GM21576 (cell line): ENCODE results near the gene NAA80.
"Not testable (repeated sequence)": the region's sequence is repeated elsewhere in the genome, so short reads cannot be mapped to it uniquely, and the experiment has no call there.

Experiments used
- ATAC-seq: cut with Tn5 transposase; IDR thresholded peaks from one replicate; pipeline ENCODE4 v1.9.1; 2021; ENCODE audit warnings: mild to moderate bottlenecking, moderate library complexity; ENCODE audit not compliant: unreplicated experiment

The NAA80 gene

DNA sequence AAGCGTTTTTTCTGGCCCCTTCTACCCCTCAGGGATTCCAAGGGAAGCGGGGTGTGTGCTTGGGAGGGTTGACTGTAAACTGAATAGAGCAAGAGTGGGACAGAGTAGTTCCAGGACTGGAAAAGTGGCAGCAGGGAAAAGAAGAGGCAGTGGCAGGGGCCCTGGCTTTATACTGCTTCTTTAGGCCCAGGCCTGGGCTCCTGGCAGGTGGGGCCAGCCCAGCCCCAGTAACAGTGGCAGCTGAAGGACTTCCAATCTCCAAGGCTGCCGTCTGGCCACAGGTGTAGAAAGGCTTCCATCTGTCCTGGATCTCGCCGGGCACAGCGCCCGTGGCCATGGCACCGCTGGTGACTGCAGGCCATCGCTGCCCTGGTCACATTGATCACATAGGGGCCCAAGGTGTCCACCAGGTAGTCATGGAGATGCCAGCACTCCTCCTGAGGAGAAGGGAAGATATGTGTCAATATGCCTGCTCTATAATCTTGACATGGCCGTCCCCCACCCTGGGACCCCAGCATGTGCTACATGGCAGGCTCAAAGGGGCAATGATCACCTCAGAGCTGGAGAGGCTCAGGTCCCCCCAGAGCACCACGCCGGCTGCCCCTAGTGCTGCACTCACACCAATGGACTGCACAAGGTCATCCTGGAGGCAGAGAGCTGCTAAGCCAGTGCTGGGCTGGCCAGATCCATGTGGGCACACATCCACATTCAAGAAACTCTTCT lies 6.0 kb downstream of the NAA80 start:
- ATAC-seq, result no peak

DNA sequence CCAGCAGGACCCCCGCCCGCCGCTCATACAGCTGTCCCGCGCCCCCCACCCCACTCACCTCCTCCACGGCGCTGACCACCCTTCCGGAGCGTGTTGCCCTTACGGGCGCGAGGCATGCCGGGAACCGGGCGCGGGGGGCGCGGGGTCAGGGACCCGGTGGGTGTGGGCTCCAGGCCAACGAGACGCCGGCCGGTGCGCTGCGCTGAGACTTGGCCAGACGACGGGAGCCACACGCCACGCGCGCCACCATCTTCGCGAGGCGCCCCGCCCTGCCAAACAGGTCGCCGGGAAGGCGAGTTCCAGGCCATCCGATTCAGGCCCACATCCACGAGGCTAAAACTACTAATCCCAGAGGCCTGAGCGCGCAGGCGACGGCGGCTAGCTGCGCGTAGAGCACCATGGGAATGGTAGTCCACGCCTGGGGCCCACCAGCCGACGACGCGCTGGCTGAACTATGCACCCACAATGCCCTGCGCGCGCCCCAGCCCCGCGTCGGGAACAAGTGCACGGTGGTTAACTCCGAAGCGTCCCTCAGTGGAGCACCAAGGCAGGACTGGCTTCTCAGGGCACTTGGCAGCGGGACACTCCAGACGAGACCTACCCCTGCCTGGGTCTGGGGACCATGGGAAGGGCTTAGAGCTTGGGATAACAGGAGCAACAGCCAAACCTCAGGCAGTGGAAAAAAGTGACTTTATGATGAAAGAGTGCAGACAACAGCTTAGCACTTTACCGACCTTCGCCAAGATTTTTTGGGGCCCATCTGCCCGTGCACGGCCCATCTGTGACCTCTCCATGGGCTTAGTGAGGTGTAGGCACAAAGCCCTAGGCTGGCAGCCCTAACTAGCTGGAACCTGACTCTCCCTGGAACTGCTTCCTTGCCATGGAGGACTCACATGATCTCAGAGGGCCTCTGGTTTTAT lies 6.8 kb downstream of the NAA80 start, which contains the start of gene IFRD2:
IFRD2 (minus strand) TSS at position 271 of the 920 bp plus-strand sequence; CDS start at position 116, 155 bp downstream.
- peak; percentile 92 for ATAC-seq

DNA sequence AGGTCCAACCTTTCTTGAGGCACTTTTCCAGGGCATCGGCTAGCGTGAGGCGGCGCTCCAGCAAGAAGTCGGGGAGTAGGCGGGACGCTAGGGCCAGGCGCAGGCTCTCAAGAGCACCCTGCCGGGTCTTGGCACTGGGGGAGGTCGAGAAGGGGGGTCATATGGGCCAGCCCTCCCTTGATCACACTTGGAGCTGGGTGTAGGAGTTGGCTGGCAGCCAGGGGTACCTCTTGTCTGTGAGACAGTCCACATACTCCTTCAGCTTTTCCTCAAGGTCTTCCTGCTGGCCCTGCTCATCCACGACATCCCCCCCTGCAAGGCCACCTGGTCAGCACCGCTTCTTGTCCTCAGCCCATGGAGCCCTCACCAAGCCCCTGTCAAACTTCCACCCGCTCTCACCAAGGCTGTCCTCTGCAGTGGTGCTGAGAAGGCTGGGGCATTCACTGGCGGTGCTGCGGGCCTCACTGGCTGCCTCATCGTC lies 9.0 kb downstream of the NAA80 start:
- no peak for ATAC-seq

DNA sequence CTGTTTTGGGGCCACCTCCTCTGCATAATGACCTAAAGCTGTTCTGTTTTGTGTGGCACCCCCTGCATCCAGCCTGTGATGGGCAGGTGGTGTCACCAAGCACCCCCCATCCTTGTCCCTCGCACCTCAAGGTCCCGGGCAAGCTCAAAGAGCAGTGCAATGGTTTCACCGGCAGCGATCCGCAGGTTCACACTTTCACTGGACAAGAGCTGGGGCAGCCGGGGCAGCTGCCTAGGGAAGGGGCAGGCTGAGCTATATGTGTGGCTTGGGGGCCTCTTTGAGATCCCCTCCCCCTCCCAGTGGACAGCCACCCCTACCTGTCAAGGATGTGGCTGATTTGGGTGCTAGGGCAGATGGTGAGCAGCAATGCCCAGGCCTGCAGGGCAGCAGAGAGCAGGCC lies 10.1 kb downstream of the NAA80 start:
- ATAC-seq, result no peak

DNA sequence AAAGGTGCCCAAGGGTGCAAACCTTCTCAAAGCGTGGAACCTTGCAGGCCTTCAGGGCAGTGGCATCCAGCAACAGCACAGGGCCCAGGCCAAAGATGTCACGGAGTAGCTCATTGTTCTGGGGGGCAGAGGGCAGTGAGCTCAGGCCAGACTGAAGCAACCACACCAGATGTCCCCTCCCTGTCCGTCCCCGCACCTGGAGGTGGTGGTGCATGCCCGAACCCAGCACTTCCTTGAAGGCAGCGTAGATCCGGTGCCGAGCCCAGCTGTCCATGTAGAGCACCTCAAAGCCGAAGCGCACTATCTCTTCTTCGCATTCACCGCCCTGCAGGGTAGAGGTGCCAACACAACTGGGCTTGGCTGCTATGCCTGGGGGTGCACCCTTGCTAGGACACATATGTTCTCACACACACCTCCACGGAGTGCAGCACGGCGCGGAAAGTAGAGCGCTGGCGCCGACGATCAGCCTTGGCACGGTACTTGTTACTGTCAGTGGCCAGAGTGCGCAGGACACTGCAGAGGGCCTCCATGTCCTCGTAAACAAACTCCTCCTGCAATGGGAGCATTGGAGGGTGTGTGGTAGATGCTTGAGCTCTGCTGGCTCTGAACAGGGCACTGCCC lies 10.7 kb downstream of the NAA80 start:
- no peak for ATAC-seq

DNA sequence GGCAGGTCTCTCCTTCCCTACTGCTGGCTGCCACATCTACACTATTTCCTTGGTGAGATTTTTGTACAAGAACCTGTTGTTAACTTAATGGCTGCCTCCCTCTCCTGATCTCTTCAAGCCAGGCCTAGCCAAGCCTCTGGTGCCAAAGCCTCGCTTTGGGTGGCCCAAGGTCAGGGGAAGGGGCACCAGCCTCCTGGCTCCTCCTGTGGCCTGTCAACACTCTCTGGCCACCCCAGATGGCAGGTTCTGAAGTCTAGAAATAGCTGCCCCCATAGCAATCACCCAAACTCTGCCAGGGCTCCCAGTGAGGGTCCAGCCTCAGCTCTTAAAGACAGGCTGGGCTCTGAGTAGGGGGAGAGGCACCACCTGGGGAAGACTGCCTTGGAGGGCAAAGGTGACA lies 11.9 kb downstream of the NAA80 start:
- no peak for ATAC-seq

DNA sequence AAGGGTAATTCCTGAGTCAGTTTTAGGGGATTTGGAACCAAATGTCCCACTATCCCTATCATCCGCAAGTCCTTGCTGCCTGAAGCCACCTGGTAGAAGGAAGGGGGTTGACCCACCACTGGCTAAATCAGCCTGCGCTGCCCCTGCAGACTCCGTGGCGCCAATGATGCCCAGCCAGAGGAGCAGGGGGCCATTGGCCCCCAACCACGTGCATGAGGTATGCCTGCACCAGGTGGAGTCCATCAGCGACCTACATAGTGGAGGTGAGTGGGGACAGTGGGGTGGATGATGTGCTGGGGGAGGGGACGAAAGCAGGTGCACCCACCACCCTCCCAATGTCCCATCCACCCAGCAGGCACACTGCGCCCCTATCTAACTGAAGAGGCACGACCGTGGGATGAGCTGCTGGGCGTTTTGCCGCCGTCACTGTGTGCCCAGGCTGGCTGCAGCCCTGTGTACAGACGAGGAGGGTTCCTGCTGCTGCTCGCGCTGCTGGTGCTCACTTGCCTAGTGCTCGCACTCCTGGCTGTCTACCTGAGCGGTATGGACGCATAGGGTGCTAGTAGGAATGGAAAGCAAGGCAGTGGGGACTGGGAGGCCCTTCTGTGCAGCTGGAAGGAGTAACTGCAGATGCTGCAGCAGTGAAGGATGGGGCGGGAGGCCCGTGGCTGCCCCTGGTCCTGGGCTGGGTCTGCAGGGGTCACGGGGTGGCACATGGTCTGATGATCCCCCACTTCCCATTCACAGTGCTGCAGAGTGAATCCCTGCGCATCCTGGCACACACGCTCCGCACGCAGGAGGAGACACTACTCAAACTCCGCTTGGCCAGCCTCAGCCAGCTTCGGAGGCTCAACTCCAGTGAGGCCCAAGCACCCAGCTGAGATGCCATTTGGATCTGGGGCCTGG lies 12.6 kb downstream of the NAA80 start:
- ATAC-seq, result no peak

DNA sequence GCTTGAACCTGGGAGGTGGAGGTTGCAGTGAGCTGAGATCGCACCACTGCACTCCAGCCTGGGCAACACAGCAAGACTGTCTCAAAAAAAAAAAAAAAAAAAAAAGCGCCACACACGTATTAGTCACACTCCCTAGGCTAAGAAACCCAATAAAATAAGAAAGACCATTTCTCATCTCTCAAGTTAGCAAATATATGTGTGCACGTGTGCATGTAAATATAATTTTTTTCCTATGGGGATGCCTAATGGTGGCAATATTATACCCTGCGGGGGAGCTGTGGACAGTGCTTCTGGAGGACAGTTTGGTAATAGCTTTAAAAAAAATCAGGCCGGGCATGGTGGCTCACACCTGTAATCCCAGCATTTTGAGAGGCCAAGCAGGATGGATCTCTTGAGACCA lies 15.1 kb downstream of the NAA80 start:
- not testable (repeated sequence) for ATAC-seq

DNA sequence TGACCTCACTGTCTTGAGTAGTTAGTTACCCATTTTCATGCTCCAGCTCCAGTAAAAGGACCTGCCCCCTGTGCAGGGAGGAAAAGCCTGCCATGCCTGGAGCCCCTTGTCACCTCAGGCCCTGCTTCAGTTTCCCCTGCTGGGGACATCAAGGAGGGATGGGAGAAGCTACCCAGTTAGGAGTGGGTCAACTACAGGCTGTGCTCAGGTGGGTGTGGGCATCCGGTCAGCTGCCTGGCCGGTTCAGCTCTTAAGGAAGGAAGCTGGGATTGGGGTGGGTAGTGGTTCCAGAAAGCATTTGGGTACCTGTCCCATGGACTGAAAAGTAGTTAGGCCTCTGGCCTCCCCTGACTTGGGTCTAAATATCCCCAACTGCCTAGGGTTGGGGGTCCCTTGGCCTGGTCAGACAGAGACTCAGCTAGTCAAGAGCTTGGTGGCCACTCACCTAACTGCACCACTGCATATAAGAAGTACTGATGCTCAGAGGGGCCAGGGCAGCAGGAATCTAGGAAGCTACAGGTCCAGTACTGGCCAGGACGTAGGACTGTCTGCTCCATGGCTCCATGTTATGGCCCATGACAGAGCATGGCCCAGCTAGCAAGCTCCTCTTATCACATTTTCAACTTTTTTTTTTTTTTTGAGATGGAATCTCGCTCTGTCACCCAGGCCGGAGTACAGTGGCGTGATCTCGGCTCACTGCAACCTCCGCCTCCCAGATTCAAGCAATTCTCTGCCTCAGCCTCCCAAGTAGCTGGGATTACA lies 19.8 kb downstream of the NAA80 start:
- no peak for ATAC-seq

DNA sequence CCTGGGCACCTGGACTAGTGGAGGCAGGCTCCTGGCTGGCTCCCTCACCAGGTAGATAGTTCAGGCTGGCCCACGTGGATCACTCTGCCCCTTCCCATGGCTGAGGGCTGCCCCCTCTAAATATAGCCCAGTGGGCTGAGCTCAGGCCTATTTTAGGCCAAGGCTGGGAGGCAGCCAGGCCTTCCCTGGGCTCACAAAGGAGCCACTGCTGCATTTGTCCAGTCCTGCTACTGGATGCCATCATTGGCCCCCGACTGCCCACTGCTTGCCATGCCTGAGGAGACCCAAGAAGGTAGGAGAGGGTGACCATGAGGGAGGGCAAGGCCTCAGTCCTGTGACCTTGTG lies 20.4 kb downstream of the NAA80 start, which contains the start of gene LSMEM2:
LSMEM2 (plus strand) TSS at position 208 of the 345 bp plus-strand sequence; CDS start at position 235, 27 bp downstream.
- ATAC-seq, result no peak

DNA sequence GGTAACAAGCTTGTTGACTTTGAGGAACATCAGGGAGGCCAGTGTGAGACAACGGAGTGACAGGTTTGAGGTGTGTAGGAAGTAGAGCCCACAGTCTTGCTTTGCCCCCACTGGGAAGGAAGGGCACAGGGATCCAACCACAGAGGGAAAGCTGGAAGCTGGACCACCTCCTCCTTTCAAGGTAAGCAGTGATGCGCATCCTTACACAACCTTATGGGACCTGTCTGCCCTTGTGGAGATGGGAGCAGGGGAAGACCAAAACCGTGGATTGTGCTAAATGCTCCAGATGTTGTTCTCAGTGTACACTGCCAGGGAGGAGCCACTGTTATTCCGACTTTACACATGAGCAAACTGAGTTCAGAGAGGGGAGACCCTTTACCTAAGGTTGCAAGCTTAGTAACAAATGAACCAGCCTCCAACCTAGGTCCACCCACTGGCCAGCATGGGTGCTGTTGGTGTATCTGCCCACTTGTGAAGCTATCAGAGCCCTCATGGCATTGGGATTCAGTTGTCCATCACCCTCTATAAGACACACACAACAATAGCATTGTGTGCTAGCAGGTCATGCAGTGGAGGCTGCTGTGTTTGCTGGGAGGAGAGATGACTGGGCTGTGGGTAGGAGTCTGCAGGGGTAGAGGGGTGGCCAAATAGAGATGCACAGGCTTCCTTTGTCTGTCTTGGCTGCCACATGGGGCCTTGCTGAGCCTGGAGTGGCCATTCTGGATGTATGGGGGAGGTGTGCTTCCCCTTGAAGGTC lies 20.9 kb downstream of the NAA80 start:
- no peak for ATAC-seq

DNA sequence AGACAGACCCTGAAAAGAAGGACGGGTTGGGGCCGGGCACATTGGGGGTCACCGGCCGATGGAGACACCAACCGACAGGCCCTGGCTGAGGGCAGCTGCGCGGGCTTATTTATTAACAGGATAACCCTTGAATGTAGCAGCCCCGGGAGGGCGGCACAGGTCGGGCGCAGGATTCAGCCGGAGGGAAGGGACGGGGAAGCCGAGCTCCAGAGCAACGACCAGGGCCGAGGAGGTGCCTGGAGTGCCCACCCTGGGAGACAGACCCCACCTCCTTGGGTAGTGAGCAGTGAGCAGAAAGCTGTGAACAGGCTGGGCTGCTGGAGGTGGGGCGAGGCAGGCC lies 22.5 kb downstream of the NAA80 start:
- no peak for ATAC-seq

DNA sequence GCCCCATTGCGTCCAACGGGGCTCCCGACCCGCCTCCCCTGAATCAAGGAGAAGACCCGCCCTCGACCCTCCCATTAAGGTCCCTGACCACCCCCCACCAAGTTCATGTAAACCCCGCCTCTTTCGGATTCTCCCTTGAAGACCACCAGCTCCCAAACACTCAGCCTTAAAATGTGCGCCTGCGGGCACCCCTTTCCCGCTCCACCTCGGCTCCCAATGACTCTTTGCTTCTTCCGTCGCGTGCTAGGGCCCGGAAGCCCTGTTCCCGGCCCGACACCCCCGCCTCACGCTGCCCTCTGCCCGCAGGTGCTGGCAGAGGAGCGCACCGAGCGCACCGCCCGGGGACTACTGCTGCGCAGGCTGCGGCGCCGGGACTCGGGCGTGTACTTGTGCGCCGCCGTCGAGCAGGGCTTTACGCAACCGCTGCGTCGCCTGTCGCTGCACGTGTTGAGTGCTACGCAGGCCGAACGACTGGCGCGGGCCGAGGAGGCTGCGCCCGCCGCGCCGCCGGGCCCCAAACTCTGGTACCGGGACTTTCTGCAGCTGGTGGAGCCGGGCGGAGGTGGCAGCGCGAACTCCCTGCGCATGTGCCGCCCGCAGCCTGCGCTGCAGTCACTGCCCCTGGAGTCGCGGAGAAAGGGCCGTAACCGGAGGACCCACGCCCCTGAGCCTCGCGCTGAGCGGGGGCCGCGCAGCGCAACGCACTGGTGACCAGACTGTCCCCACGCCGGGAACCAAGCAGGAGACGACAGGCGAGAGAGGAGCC lies 23.0 kb downstream of the NAA80 start:
- no peak for ATAC-seq

DNA sequence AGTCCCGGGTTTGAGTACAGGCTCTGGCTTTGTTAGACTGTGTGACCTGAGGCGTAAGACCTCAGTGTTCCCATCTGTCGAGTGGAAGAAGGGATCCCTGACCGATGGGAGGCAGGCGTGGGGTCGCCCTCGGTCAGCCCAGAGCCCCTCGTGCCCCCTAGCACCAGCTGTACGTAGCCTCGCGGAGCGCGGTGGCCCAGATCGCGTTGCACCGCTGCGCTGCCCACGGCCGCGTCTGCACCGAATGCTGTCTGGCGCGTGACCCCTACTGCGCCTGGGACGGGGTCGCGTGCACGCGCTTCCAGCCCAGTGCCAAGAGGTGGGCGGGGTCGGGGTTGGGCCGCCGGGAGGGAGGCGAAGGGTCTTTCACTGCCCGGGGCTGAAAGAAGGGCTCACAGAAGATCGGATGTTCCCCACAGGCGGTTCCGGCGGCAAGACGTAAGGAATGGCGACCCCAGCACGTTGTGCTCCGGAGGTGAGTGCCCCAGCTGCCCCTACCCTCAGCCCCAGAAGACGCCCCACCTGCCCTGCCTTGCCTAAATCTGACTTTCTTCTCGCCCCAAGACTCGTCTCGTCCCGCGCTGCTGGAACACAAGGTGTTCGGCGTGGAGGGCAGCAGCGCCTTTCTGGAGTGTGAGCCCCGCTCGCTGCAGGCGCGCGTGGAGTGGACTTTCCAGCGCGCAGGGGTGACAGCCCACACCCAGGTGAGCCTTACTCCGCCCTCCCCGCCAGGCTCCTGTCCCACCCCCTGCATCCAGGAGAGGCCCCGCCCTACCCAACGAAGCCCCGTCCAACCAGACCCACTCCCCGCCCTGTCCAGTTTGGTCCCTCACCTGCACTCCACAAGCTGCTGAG lies 23.8 kb downstream of the NAA80 start:
- no peak for ATAC-seq

DNA sequence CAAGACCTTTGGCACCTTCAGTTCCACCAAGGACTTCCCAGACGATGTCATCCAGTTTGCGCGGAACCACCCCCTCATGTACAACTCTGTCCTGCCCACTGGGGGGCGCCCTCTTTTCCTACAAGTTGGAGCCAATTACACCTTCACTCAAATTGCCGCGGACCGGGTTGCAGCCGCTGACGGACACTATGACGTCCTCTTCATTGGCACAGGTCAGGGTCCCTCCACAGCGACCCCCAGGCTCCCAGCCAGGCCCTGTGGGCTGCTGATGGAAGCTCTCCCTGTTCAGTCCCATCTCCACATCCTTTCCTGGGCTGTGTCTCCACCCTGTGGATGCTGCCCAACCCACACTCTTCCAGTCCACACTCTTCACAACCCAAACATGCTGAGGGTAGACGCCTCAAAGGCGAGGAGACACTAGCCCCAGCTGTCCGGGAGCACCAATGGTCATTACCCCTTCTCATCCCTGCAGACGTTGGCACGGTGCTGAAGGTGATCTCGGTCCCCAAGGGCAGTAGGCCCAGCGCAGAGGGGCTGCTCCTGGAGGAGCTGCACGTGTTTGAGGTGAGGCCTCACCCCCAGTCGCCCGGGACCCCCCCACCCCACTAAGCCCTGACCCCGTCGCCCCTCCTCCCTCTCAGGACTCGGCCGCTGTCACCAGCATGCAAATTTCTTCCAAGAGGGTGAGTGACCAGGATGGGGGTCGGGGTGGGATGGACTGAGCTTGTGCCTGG lies 24.7 kb downstream of the NAA80 start:
- no peak for ATAC-seq

DNA sequence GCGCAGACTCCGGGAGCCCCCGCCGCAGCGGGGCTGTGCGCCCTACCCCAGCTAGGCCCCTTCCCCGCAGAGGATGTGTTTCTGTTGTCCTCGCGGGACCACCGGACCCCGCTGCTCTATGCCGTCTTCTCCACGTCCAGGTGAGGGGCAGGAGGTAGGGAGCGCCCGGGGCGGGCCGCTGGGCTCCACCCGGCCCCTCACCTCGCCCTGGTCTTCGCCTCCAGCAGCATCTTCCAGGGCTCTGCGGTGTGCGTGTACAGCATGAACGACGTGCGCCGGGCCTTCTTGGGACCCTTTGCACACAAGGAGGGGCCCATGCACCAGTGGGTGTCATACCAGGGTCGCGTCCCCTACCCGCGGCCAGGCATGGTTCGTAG lies 25.5 kb downstream of the NAA80 start:
- ATAC-seq, result no peak
